Measurements from ENCODE around the gene DRD1. TPM values are rescaled to one million over a fixed set of nuclear protein-coding genes. Genes with fewer than 3 reads are reported as not detected.

The DRD1 gene
- total RNA-seq, 1 experiment from 2014 or later = 1.0 TPM

GRCh38 chr5:175417384-175417783, 26.6 kb downstream of the DRD1 start:
- Histone ChIP-seq H3K4me1 (ENCODE audit: control insufficient read depth, insufficient read depth, low read length) (no peaks in the 10 kb centered on the region), H3K27ac (ENCODE audit: low read length) (no peak overlapping the region), H3K9me3 (ENCODE audit: control insufficient read depth, insufficient read depth, low read depth, low read length) (peaks cover 6% of the 10 kb centered on the region; the same call in 1 of the 2 replicates), H3K27me3 (ENCODE audit: control insufficient read depth, insufficient read depth, low read length) (no peaks in the 10 kb centered on the region), H3K4me3 (ENCODE audit: low read depth in 2 of 2, low read length in 2 of 2) (no peak overlapping the region), H3K36me3 (ENCODE audit: control insufficient read depth, insufficient read depth, low read length) (no peaks in the 10 kb centered on the region)
- ChIA-PET CTCF (no interaction called here), POLR2A (no interaction called here)
- no TSS peak for BruUV-seq (replicated peaks)
- no peak for TF ChIP-seq TCF7L2 (IDR thresholded peaks at IDR 0.05; ENCODE audit: low read depth, low read length)
- TF ChIP-seq REST (IDR thresholded peaks at IDR 0.05; ENCODE audit: insufficient read depth in 1 of 2, low read depth in 2 of 2, low read length in 1 of 2) = no peak
- TF ChIP-seq CTCF (IDR thresholded peaks at IDR 0.05) = no peak
- no peak for TF ChIP-seq POLR2AphosphoS5 (IDR thresholded peaks at IDR 0.05; ENCODE audit: low read depth, low read length)
- no peak for TF ChIP-seq SIN3A (IDR thresholded peaks at IDR 0.05; ENCODE audit: borderline replicate concordance, insufficient read depth, low read depth, low read length)
- DNase-seq (ENCODE audit: low read depth, low spot score) (no peak), ATAC-seq (no peak)
- in situ Hi-C loops (cut with HindIII; ENCODE audit: low pct_unique_long_range_greater_than_20kb, low sequenced_read_pairs) (no loop called here), intact Hi-C loops (cut with micrococcal nuclease; ENCODE audit: unreplicated experiment) (no loop called here)

GRCh38 chr5:175415303-175415702, 28.7 kb downstream of the DRD1 start:
- H3K9me3 ChIP-seq (ENCODE audit: control insufficient read depth, insufficient read depth, low read depth, low read length) = peaks cover 6% of the 10 kb centered on the region; the same call in 1 of the 2 replicates
- TF ChIP-seq CTCF (IDR thresholded peaks at IDR 0.05) = no peak
- no peak for TF ChIP-seq POLR2AphosphoS5 (IDR thresholded peaks at IDR 0.05; ENCODE audit: low read depth, low read length)
- TF ChIP-seq SIN3A (IDR thresholded peaks at IDR 0.05; ENCODE audit: borderline replicate concordance, insufficient read depth, low read depth, low read length) = no peak
- no peak for TF ChIP-seq REST (IDR thresholded peaks at IDR 0.05; ENCODE audit: insufficient read depth in 1 of 2, low read depth in 2 of 2, low read length in 1 of 2)
- TF ChIP-seq TCF7L2 (IDR thresholded peaks at IDR 0.05; ENCODE audit: low read depth, low read length) = no peak
- ATAC-seq = no peak
- H3K27me3 ChIP-seq (ENCODE audit: control insufficient read depth, insufficient read depth, low read length) = no peaks in the 10 kb centered on the region
- no peak for DNase-seq (ENCODE audit: low read depth, low spot score)
- no peak overlapping the region for H3K27ac ChIP-seq (ENCODE audit: low read length)
- no peaks in the 10 kb centered on the region for H3K4me1 ChIP-seq (ENCODE audit: control insufficient read depth, insufficient read depth, low read length)
- no peaks in the 10 kb centered on the region for H3K36me3 ChIP-seq (ENCODE audit: control insufficient read depth, insufficient read depth, low read length)
- in situ Hi-C loops (cut with HindIII; ENCODE audit: low pct_unique_long_range_greater_than_20kb, low sequenced_read_pairs) (no loop called here), intact Hi-C loops (cut with micrococcal nuclease; ENCODE audit: unreplicated experiment) (no loop called here)
- no peak overlapping the region for H3K4me3 ChIP-seq (ENCODE audit: low read depth in 2 of 2, low read length in 2 of 2)
- POLR2A ChIA-PET = no interaction called here
- BruUV-seq (replicated peaks) = no TSS peak
- CTCF ChIA-PET = interaction anchor here (0.7 kb wide), 1 partner anchor 119 kb away, joined by 9 read pairs; no protein-coding TSS in a partner anchor
